HG02610 (cell line): ENCODE data around the gene EIPR1.
A peak's percentile ranks its signal among the peaks of the same experiment; 100 is the strongest.

Experiments
- ATAC-seq: cut with Tn5 transposase; IDR thresholded peaks from one replicate; pipeline ENCODE4 v1.9.1; 2021; ENCODE audit warnings: mild to moderate bottlenecking, moderate library complexity; ENCODE audit not compliant: unreplicated experiment

EIPR1 gene

GRCh38 chr2:3168230-3168891 is 209.3 kb downstream of the EIPR1 start:
- ATAC-seq: peak; percentile 42

GRCh38 chr2:3163401-3163800 is 214.2 kb downstream of the EIPR1 start:
- ATAC-seq: no peak

- ATAC-seq: no peak
These were observed 215.1 kb downstream of the EIPR1 start for GRCh38 chr2:3162442-3163077.

DNA sequence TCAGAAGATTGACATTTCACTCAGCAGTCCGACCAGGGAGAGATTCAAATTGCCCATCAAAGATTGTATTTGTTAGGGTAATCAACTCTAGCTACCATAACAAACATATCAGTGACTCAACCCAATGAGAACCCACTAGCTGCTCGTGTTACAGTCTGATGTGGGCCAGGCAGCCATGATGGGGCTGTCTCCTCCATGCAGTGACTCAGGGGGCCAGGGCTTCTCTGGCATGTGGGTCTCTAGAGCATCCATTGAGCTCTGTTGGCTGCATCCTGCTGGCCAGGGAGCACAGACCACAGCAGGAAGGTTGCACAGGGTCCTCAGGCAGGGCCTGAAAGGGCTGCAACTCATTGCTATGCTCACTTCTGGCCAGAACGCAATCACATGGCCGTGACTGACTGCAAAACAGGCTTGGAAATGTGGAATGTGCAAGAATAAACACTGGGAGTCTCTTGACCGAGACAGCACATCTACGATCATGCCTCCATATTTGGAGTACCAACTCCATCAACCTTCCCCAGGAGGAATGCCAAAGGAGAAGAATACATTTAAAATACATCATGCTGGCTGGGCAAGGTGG is 216.8 kb downstream of the EIPR1 start:
- no peak for ATAC-seq

GRCh38 chr2:3159782-3160545 is 217.7 kb downstream of the EIPR1 start:
- ATAC-seq: no peak

DNA sequence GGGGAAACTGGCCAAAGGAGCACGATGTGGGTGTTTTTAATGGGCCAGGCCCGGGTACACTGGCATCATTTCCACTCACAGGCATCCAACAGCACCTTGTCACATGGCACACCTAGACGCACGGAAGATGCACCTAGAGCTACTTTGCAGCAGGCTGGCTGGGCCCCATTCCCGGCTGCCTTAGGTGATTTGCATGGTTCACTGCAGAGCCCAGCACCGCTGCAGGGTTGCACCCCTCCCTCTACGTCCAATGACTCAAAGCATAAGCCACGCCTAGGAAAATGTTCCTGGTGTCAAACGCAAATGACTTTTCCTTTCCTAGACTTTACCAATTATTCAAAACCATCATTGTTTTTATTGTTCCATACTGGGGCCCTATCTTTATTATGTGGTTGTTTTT is 222.9 kb downstream of the EIPR1 start:
- ATAC-seq: no peak

GRCh38 chr2:3154146-3154545 is 223.5 kb downstream of the EIPR1 start:
- ATAC-seq: no peak

GRCh38 chr2:3151153-3151918 is 226.3 kb downstream of the EIPR1 start:
- peak; percentile 65 for ATAC-seq

- ATAC-seq: no peak
These were observed 228.0 kb downstream of the EIPR1 start for GRCh38 chr2:3149441-3150217.

GRCh38 chr2:3148716-3149115 is 228.9 kb downstream of the EIPR1 start:
- no peak for ATAC-seq

DNA sequence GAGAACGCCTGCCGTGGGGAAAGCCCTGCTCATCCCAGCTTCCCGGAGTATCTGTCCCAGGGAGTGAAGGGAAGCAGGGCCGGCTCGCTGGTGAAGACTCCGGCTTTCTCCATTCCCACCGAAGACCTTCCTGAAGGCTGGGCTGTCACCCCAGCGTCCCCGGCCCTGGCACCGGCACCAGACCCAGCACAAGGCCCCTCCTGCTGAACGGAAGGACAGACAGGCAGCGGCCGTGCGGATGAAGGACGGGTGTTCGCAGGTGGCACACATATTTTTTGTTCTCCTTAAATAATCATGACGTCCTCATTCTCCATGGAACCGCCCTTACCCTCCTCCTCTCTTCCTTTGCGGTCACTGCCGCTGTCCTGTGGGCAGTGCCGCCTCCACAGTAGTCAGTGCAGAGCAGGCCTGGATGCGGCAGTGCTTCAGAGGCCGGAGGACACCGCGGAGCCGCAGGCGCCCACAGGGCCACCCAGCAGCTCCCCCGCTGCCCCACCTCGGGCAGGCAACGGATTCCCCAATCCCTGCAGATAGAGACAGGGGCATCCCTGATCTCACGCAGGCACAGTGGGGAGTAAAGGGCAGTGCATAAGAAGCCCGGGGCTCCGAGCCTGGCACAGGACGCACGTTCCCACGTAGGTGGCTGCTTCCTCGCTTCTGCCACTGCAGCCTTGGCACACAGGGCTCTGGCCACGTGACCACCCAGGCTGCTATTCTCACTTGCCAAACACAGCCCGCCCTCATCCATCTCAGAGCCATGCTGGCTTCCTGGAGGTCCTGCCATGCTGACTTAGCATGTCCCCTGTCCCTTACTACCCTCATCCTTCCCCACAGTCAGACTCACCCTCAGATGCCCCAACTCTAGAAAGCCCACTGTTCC is 229.7 kb downstream of the EIPR1 start:
- no peak for ATAC-seq

DNA sequence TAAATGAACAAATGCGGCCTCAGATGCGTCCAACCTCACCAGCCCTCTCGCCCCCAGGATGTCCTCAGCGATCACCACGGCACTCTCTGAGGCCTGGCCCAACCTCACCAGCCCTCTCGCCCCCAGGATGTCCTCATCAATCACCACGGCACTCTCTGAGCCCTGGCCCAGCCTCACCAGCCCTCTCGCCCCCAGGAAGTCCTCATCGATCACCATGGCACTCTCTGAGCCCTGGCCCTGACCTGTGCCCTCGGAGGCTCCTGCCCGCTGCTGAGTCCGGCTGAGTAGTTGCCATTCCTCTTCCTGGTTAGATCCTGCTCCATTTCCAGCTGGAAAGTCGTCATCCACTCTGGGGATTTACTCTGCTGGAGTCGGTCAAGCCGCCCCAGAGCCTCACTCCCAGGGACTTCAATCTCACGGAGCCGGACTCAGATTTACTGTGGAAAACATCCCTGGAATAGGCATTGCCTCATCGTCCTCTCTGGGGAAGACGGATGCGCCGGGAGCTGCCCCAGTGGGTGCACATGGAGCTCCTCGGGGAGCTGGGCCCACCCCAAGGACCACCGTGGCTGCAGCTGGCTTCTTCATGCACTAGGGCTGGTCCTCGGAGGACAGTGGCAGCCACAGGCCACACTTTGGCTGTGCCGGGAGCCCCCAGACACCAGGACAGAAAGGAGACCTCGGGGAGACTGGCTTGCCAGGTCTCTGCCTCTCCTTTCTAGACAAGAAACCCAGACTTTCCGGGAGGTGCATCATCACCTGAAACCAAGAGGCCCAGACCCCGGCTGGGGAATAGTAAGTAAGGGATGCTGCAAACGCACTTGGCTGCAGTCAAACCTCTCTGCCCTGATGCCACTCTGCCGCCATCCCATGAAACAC is 230.6 kb downstream of the EIPR1 start:
- ATAC-seq: no peak

DNA sequence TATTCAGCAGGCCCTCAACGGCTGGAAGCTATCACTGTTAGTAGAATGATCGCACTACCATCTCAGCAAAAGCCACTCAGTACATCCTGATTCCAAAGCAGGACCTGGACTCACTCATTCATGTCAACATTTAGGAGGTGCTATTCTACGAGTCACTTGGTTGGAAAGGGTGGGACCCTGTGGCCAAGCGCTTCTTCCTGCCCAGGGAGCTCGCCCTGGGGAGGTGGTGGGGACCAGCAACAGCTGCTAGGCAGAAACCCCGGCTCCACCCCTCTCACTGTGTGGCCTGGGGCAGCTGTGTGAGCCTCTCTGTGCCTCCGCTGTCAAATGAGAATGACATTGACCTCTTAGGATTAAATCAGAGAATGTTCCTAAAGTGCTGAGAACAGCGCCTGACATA is 231.4 kb downstream of the EIPR1 start:
- no peak for ATAC-seq

GRCh38 chr2:3145471-3146021 is 232.1 kb downstream of the EIPR1 start:
- ATAC-seq: no peak

- ATAC-seq: no peak
These were observed 232.8 kb downstream of the EIPR1 start for GRCh38 chr2:3144856-3145255.

DNA sequence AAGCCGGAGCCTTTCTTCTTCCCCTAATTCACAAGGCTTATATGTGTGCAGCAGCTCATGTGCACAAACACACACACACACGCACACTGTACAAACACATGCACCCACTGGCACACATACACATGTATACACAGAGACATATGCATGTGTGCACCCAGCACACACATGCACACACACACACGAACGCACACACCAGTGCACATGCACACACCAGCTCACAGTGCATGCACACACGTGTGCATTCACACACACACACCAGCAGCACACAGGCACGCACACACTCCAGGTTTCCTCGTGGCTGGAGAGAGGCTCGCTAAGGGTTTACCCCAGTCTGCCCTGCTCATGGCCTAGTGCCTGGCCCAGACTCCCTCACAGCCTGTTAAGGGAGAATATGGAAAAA is 234.0 kb downstream of the EIPR1 start:
- no peak for ATAC-seq

DNA sequence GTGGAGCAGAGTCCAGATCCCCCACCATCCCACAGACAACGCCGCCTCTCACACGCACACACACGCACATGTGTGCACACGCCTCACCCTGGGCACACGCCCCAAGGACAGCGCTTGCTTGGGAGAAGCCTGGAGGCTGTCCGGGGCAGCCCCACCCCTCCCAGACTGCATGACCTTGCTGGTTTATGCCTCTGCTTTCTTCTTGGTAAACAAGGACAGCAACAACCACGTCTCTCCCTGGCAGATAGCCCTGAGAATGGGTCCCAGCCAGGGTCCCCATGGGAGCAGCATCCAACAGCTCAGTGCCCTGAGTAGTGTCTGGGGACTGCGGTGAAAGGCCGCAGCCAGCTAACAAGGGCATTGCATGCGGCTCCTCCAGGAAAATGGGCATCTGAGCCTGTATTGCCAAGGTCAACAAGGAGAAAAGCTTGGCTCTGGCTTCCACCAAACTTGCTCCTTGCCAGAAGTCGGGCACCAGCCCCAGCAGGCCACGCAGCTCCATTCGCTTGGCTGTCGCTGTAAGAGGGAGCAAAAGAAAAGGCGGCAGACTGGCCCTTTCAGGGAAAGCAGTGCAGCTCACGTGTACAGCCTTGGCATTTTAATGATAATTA is 234.6 kb downstream of the EIPR1 start:
- ATAC-seq: no peak

- ATAC-seq: peak; percentile 57
These were observed 235.4 kb downstream of the EIPR1 start for GRCh38 chr2:3142210-3142609.
